GM19099 (cell line): Measurements from ENCODE around the gene WNK1.

Source experiments
- POLR2A ChIP-seq: IDR thresholded peaks from 3 replicates; pipeline ENCODE4 v1.6.1; 2011; ENCODE audit warnings: low read depth; ENCODE audit not compliant: insufficient read length; ENCODE audit errors: extremely low read depth

WNK1 gene

GRCh38 chr12:790608-791007, 38.2 kb downstream of the WNK1 start:
- no peak for TF ChIP-seq POLR2A

- no peak for TF ChIP-seq POLR2A
These were observed 40.7 kb downstream of the WNK1 start for GRCh38 chr12:793037-793436.

GRCh38 chr12:793711-794110, 41.3 kb downstream of the WNK1 start:
- no peak for TF ChIP-seq POLR2A

DNA sequence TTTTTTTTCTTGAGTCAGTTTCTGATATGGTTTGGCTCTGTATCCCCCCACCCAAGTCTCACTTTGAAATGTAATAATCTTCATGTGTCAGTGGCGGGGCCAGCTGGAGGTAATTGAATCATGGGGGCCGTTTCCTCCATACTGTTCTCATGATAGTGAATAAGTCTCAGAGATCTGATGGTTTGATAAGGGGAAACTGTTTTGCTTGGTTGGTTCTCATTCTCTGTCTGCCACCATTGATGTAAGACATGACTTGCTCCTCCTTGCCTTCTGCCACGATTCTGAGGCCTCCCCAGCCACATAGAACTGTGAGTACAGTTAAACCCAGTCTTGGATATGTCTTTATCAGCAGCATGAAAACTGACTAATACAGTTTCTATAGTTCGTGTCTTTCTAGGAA, 42.9 kb downstream of the WNK1 start:
- TF ChIP-seq POLR2A: no peak

DNA sequence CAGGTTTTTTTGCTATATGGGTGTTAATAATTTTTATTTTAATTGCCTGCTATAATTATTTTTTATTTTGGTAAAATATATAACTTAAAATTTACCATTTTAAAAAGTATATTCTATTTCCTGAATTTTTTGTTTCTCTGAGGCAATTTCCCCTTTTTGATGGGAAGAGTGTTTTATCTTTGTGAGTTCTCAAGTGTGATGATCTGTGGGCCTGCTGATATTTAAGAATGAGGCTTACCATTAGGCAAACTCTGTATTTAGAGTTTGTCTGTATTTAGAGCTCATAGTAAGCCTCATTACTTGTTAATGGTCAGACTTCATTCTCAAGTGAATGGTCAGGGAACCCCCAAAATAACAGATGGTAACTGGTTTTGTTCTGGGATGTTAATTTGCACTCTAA, 48.0 kb downstream of the WNK1 start:
- no peak for TF ChIP-seq POLR2A

DNA sequence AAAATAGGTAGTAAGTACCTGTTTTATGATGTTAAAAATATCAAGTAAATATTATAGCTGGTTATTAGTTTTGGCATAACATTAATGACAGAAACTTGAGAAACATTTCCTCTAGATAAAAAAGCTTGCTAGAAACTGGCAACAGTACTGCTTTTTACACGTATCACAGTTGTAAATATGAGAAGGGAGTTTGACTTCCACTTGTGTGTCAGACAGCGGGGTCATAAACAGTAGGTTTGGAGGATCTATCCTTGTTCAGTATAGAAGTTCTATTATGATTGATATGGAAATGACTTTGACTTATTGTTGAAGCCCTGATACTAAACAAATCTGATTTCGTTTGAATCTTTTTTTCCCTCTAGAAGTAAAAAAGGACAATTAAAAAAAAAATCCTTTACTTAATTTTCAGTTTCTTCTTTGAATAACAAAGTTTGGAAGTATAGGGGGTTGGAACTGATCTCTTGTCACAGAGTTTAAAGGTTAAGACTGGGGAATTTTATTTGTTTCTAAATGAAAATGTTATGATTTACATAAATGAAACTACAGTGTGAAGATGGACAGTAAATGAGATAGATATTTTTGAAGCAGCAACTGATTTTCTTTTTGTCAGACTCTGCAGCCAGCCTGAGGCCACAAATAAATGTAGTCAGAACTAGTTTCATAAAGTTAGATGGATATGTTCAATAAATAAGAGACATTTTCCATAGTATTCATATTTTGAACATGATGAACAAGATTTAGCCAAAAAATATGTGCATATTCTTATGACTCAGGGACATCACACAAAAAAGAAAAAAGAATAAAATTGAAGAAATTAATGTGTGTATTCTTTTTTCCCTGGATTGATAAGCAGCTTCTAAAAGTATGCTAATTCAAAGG, 50.1 kb downstream of the WNK1 start:
- TF ChIP-seq POLR2A: no peak

GRCh38 chr12:805022-805632, 52.7 kb downstream of the WNK1 start:
- no peak for TF ChIP-seq POLR2A

DNA sequence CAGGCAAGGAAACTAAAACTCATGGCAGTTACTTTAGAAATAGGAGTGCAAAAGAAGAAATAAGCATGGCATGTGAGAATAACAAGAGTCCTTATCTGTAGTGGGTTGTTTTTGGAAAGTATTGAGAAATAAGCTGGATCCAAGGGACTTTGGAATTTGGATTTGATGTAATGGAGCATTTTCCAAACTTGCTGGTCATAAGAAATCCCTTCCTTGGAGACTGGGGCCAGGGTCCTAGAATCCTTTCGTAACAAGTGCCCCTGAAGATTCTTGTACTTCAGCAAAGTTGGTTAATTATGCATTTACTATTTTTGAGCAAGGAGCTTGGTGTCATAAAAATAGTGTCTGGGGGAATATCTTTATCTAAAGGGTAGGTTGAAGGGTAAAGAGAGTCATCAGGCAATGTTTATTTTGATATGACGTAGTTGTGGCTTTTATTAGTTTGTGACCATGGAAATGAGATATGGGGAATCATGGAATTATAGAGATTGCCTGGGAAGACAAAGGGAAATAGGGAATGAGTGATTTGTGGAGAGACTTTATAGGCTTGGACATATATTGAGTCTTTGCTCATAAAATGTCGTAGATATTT, 53.9 kb downstream of the WNK1 start:
- no peak for TF ChIP-seq POLR2A

DNA sequence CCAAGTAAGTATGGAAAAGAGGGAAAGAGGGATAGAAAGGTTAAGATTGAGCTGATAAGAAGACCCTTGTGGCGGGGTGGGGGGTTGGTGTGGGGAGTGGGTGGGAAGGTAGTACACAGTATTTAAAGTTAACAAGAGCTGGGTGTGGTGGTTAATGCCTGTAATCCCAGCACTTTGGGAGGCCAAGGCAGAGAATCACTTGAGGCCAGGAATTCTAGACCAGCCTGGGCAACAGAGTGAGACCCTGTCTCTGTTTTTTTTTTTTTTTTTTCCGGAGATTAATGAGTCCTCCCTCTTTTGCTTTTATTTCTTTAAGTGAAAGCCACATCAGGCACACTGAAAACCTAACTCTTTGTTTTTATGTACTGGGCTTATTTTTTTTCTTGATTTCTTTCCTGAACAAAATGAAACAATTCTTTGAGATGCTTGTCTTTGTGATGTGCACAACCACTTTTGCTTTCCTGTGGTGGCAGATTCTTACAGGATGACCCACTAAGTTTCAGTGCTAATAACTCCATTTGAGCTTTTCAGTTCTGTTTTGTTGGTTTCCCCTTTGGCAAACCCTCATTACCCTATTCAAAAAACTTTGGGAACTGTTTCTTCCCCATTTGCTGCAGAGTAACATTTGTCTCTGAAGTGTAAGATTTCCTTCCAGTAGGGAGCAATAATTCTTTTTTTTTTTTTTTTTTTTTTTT, 54.8 kb downstream of the WNK1 start:
- no peak for TF ChIP-seq POLR2A

GRCh38 chr12:810116-810515, 57.7 kb downstream of the WNK1 start:
- no peak for TF ChIP-seq POLR2A

DNA sequence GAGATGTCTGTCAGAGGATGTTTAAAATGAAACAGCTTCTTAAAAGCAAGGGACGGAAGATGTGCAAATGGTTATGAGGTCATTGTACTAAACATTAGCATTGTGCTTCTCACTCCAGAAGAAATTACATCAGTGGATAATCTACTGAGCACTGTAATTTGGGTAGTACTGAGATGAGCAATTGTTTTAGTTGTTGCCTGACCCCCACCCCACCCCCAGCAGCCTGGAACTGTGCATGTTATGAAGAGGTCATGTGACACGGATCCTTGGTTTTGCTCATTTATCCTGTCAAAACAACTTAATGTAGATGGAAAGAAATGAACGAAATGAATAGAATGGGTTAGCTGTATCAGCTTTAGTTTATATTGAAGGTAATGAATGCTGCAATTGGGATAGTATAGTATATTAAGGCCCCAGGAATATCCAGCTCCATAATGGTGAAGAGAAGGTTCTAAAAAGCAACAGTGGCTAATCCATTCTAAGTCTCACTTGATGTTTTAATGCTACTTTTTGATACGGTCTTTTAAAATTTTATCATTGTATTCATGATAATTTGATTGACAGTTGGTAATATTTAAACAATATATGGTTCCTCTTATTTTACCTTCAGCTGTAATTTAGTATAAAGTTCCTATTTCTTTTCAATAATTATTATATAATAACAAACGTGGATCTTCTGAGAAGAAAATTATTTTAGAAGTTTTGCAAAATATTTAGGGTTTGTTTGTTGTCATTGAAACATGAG, 58.5 kb downstream of the WNK1 start:
- TF ChIP-seq POLR2A: no peak

- TF ChIP-seq POLR2A: no peak
These were observed 60.6 kb downstream of the WNK1 start for GRCh38 chr12:812950-813349.

DNA sequence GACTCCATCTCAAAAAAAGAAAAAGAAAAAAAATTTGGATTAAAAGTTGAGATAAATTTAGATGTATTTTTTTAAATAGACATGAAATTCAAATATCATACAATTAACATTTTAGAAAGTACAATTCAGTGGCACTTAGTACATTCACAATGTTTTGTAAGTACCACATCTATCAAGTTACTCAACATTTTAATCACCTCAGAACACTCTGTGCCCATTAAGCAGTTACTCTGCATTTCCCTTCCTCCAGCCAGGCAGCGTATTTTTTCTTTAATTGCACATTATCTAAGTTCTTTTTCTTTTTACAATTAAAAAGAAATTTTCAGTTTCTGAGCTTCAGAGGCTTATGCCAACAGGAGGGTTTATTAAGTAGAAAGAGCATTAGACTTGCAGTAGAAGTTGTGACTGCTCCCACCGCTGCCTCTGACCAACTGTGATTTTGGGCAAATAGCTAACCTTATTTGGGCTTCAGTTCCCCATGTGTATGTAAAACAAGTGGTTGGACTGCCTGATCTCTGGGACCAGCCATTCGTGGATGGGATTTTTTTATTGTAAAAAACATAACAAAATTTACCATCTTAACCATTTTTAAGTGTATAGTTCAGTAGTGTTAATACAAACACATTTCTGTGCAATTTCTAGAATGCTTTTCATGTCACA, 65.7 kb downstream of the WNK1 start:
- TF ChIP-seq POLR2A: no peak

DNA sequence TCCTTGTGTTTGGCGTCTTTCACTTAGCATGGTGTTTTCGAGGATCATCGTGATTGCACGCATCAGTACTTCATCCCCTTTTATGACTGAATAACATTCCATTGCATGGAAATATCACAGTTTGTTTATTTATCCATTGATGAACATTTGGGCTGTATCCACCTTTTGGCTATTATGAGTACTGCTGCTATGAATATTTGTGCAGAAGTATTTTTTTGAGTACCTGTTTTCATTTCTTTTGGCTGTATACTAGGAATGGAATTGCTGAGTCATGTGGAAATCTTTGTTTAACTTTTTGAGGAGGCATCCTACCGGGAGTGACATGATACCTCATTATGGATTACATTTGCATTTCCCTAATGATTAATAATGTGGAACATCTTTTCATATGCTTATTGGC, 66.4 kb downstream of the WNK1 start:
- TF ChIP-seq POLR2A: no peak
